ENCODE data around the gene MRPL36. TPM values are rescaled to one million over a fixed set of nuclear protein-coding genes. Genes with fewer than 3 reads are reported as not detected.

MRPL36 gene
- total RNA-seq, 1 experiment from 2014 or later = 61.2 TPM

GRCh38 chr5:1786621-1787471 lies 12.8 kb downstream of the MRPL36 start (continued):
- TF ChIP-seq FOXJ3 (CRISPR knock-in tag; IDR thresholded peaks at IDR 0.05; ENCODE audit: borderline replicate concordance) = no peak
- TF ChIP-seq RORB (CRISPR knock-in tag; IDR thresholded peaks at IDR 0.05) = no peak
- TF ChIP-seq SP1 (CRISPR knock-in tag; conservative IDR thresholded peaks at IDR 0.05) = no peak
- no peak for TF ChIP-seq ZNF425 (CRISPR knock-in tag; conservative IDR thresholded peaks at IDR 0.05)
- TF ChIP-seq MYBL2 (CRISPR knock-in tag; IDR thresholded peaks at IDR 0.05) = no peak
- no peak for TF ChIP-seq ZSCAN18 (CRISPR knock-in tag; IDR thresholded peaks at IDR 0.05)
- TF ChIP-seq NFATC4 (CRISPR knock-in tag; IDR thresholded peaks at IDR 0.05) = no peak
- no peak for TF ChIP-seq ERG (CRISPR knock-in tag; IDR thresholded peaks at IDR 0.05)

GRCh38 chr5:1785984-1786383 lies 13.7 kb downstream of the MRPL36 start:
- ATAC-seq (no peak), DNase-seq (ENCODE audit: low spot score) (no peak)
- H3K27ac Mint-ChIP-seq = no peak overlapping the region
- TF ChIP-seq E2F5 (CRISPR knock-in tag; IDR thresholded peaks at IDR 0.05) = no peak
- no peak for TF ChIP-seq ZNF121 (CRISPR knock-in tag; IDR thresholded peaks at IDR 0.05)
- H3K27me3 Mint-ChIP-seq (ENCODE audit: low read depth) = no peaks in the 10 kb centered on the region
- H3K36me3 Mint-ChIP-seq = no peaks in the 10 kb centered on the region
- H3K4me3 Mint-ChIP-seq = no peak overlapping the region
- H3K9me3 Mint-ChIP-seq = no peaks in the 10 kb centered on the region
- POLR2A ChIA-PET = no interaction called here
- CTCF ChIA-PET = no interaction called here
- H3K4me1 Mint-ChIP-seq = peaks cover 25% of the 10 kb centered on the region

- H3K4me1 Mint-ChIP-seq = peaks cover 18% of the 10 kb centered on the region
- H3K36me3 Mint-ChIP-seq = no peaks in the 10 kb centered on the region
- TF ChIP-seq GRHL2 (CRISPR knock-in tag; IDR thresholded peaks at IDR 0.05; ENCODE audit: insufficient replicate concordance, severe bottlenecking) (no peak), ZNF232 (CRISPR knock-in tag; IDR thresholded peaks at IDR 0.05) (no peak), FOXK1 (CRISPR knock-in tag; IDR thresholded peaks at IDR 0.05) (no peak)
- H3K9me3 Mint-ChIP-seq = no peaks in the 10 kb centered on the region
- ATAC-seq = no peak
- no peak overlapping the region for H3K4me3 Mint-ChIP-seq
- CTCF ChIA-PET = no interaction called here
- DNase-seq (ENCODE audit: low spot score) = no peak
- H3K27me3 Mint-ChIP-seq (ENCODE audit: low read depth) = no peaks in the 10 kb centered on the region
- no peak overlapping the region for H3K27ac Mint-ChIP-seq
- POLR2A ChIA-PET = no interaction called here
Measured at GRCh38 chr5:1785062-1785461, 14.6 kb downstream of the MRPL36 start.

GRCh38 chr5:1784197-1785050 lies 15.2 kb downstream of the MRPL36 start:
- no peak for DNase-seq (ENCODE audit: low spot score)
- Mint-ChIP-seq H3K9me3 (no peaks in the 10 kb centered on the region), H3K4me1 (peaks cover 11% of the 10 kb centered on the region), H3K27ac (no peak overlapping the region), H3K27me3 (ENCODE audit: low read depth) (no peaks in the 10 kb centered on the region), H3K36me3 (no peaks in the 10 kb centered on the region), H3K4me3 (no peak overlapping the region)
- CTCF ChIA-PET = no interaction called here
- ATAC-seq = no peak
- POLR2A ChIA-PET = no interaction called here
- TF ChIP-seq FOXK1 (CRISPR knock-in tag; IDR thresholded peaks at IDR 0.05) = no peak
- TF ChIP-seq CTCF (IDR thresholded peaks at IDR 0.05) = no peak
- TF ChIP-seq ZNF671 (CRISPR knock-in tag; IDR thresholded peaks at IDR 0.05) = no peak
- no peak for TF ChIP-seq TEAD1 (CRISPR knock-in tag; IDR thresholded peaks at IDR 0.05)
- TF ChIP-seq NR3C1 (CRISPR knock-in tag; conservative IDR thresholded peaks at IDR 0.05; ENCODE audit: low read depth) = no peak
- no peak for TF ChIP-seq IRF1 (CRISPR knock-in tag; IDR thresholded peaks at IDR 0.05)
- TF ChIP-seq ETV6 (CRISPR knock-in tag; IDR thresholded peaks at IDR 0.05) = no peak
- no peak for TF ChIP-seq SOX15 (CRISPR knock-in tag; IDR thresholded peaks at IDR 0.05)
